ENCODE results near the gene MCC.

MCC gene

DNA sequence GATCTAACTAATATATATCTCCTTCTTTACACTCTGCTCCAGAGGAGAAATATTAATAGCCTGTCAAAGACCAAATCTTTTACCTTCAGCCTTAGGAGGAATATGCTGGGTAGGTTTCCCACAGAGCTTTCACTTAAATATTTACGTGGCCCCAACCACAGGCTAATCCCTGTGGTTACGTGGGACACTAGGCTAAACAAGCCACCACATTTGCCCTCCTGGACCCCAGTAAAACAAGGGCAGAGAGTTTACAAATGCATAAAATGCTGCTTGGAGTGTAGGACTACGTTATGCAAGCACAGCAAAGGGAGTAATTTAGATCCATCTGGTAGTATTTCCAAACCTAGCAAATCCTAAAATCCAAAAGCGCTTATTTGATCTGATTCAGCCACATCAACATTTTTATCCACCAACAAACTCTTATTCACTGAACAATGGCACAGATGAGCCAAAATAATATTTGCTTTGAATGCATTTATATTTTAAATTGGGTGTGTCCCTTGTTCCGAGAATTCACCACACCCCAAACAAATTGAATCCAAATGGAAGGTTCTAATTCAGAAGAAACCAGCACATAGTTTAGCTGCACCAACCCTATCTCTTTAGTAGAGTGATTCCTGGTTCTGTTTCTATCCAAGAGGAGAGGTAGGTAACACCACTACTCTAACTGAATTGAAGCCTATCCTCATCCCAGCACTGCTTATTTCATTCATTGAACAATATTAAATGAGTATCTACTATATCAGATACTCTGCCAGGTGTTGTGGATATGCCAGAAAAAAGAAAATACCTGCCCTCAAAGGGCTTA is 232.5 kb downstream of the MCC start:
- TF ChIP-seq YY1 (IDR thresholded peaks at IDR 0.05; ENCODE audit: low read depth), result no peak
- no peak for TF ChIP-seq CREB1 (IDR thresholded peaks at IDR 0.05; ENCODE audit: low read depth)
- TF ChIP-seq TAF1 (IDR thresholded peaks at IDR 0.05; ENCODE audit: low read depth), result no peak
- no peak for TF ChIP-seq NFIC (IDR thresholded peaks at IDR 0.05)

DNA sequence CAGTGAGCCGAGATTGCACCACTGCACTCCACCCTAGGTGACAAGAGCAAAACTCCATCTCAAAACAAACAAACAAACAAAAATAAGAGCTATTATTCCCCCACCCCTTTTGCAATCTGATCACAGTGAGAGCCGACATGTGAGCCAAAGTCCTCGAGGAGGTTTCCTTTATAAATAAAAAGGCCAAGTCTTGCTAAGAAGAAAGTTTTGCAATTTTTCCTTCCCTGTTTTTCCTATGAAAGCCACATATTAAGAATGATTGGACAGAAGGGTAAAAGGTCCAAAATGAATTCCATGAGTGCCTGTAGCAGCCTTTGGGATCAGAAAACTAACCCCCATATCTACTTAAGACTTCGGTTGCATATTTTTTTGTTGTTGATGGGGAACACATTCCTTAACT is 233.1 kb downstream of the MCC start:
- TF ChIP-seq TCF12 (IDR thresholded peaks at IDR 0.05; ENCODE audit: low read depth), result no peak
- no peak for TF ChIP-seq FOXM1 (IDR thresholded peaks at IDR 0.05; ENCODE audit: borderline replicate concordance, low read depth)
- no peak for TF ChIP-seq TEAD4 (IDR thresholded peaks at IDR 0.05)
- TF ChIP-seq REST (IDR thresholded peaks at IDR 0.05; ENCODE audit: low read depth), result no peak
- TF ChIP-seq ZBTB7A (IDR thresholded peaks at IDR 0.05; ENCODE audit: low read depth), result no peak
- TF ChIP-seq EP300 (IDR thresholded peaks at IDR 0.05; ENCODE audit: borderline replicate concordance), result no peak
- no peak for TF ChIP-seq TAF1 (IDR thresholded peaks at IDR 0.05; ENCODE audit: low read depth)
- no peak for TF ChIP-seq YY1 (IDR thresholded peaks at IDR 0.05; ENCODE audit: low read depth)
- TF ChIP-seq USF1 (IDR thresholded peaks at IDR 0.05), result no peak
- TF ChIP-seq NFIC (IDR thresholded peaks at IDR 0.05), result no peak
- no peak for TF ChIP-seq RAD21 (IDR thresholded peaks at IDR 0.05; ENCODE audit: low read depth)
- no peak for TF ChIP-seq CEBPB (IDR thresholded peaks at IDR 0.05)
- TF ChIP-seq EGR1 (IDR thresholded peaks at IDR 0.05), result no peak
- no peak for TF ChIP-seq CREB1 (IDR thresholded peaks at IDR 0.05; ENCODE audit: low read depth)

GRCh38 chr5:113253037-113253436 is 235.2 kb downstream of the MCC start:
- TF ChIP-seq TEAD4 (IDR thresholded peaks at IDR 0.05), result no peak
- TF ChIP-seq NFIC (IDR thresholded peaks at IDR 0.05), result no peak
- TF ChIP-seq CREB1 (IDR thresholded peaks at IDR 0.05; ENCODE audit: low read depth), result no peak
- TF ChIP-seq EGR1 (IDR thresholded peaks at IDR 0.05), result no peak
- no peak for TF ChIP-seq TCF12 (IDR thresholded peaks at IDR 0.05; ENCODE audit: low read depth)
- TF ChIP-seq YY1 (IDR thresholded peaks at IDR 0.05; ENCODE audit: low read depth), result no peak
- no peak for TF ChIP-seq MAX (IDR thresholded peaks at IDR 0.05)
- no peak for TF ChIP-seq RAD21 (IDR thresholded peaks at IDR 0.05; ENCODE audit: low read depth)
- TF ChIP-seq REST (IDR thresholded peaks at IDR 0.05; ENCODE audit: low read depth), result no peak
- no peak for TF ChIP-seq FOXM1 (IDR thresholded peaks at IDR 0.05; ENCODE audit: borderline replicate concordance, low read depth)
- no peak for TF ChIP-seq EP300 (IDR thresholded peaks at IDR 0.05; ENCODE audit: borderline replicate concordance)
- no peak for TF ChIP-seq TAF1 (IDR thresholded peaks at IDR 0.05; ENCODE audit: low read depth)
- TF ChIP-seq ZBTB7A (IDR thresholded peaks at IDR 0.05; ENCODE audit: low read depth), result no peak
- TF ChIP-seq USF1 (IDR thresholded peaks at IDR 0.05), result no peak
- TF ChIP-seq CEBPB (IDR thresholded peaks at IDR 0.05), result no peak

- TF ChIP-seq YY1 (IDR thresholded peaks at IDR 0.05; ENCODE audit: low read depth) (no peak), RAD21 (IDR thresholded peaks at IDR 0.05; ENCODE audit: low read depth) (no peak), TEAD4 (IDR thresholded peaks at IDR 0.05) (no peak), USF1 (IDR thresholded peaks at IDR 0.05) (no peak), EGR1 (IDR thresholded peaks at IDR 0.05) (no peak), MAX (IDR thresholded peaks at IDR 0.05) (no peak), CREB1 (IDR thresholded peaks at IDR 0.05; ENCODE audit: low read depth) (no peak), REST (IDR thresholded peaks at IDR 0.05; ENCODE audit: low read depth) (no peak), EP300 (IDR thresholded peaks at IDR 0.05; ENCODE audit: borderline replicate concordance) (no peak), TAF1 (IDR thresholded peaks at IDR 0.05; ENCODE audit: low read depth) (no peak), TCF12 (IDR thresholded peaks at IDR 0.05; ENCODE audit: low read depth) (no peak), NFIC (IDR thresholded peaks at IDR 0.05) (no peak)
These were observed 236.2 kb downstream of the MCC start for GRCh38 chr5:113252066-113252465.

Data from Ishikawa (cell line).